CD4-positive, alpha-beta T cell treated with Interleukin-2 at 100 ng/mL for 4 hours (primary cell): ENCODE measurements around the gene PCP2.

Experiments
- DNase-seq: peaks from one replicate; pipeline ENCODE4 v3.0.0-alpha.2; 2020; ENCODE audit warnings: low spot score

The PCP2 gene

GRCh38 chr19:7618771-7619510 lies 14.6 kb downstream of the PCP2 start:
- DNase-seq: no peak

- no peak for DNase-seq
Measured at GRCh38 chr19:7618348-7618747, 15.2 kb downstream of the PCP2 start.

- no peak for DNase-seq
Measured at GRCh38 chr19:7617735-7618134, 15.8 kb downstream of the PCP2 start.

GRCh38 chr19:7617172-7617571 lies 16.3 kb downstream of the PCP2 start:
- no peak for DNase-seq

- DNase-seq: no peak
Measured at GRCh38 chr19:7614859-7615741, 18.4 kb downstream of the PCP2 start.

GRCh38 chr19:7612282-7613274 lies 20.9 kb downstream of the PCP2 start:
- DNase-seq: no peak

GRCh38 chr19:7611541-7612279 lies 21.8 kb downstream of the PCP2 start:
- no peak for DNase-seq

- DNase-seq: no peak
Measured at GRCh38 chr19:7610491-7611240, 22.9 kb downstream of the PCP2 start.

GRCh38 chr19:7607874-7608560 lies 25.5 kb downstream of the PCP2 start:
- DNase-seq: no peak

- no peak for DNase-seq
Measured at GRCh38 chr19:7607212-7607873, 26.2 kb downstream of the PCP2 start.

- no peak for DNase-seq
Measured at GRCh38 chr19:7606289-7606688, 27.2 kb downstream of the PCP2 start.

GRCh38 chr19:7605490-7606222 lies 27.9 kb downstream of the PCP2 start:
- no peak for DNase-seq

GRCh38 chr19:7603919-7604318 lies 29.6 kb downstream of the PCP2 start:
- DNase-seq: no peak

- no peak for DNase-seq
Measured at GRCh38 chr19:7602935-7603497, 30.5 kb downstream of the PCP2 start.

GRCh38 chr19:7602240-7602934 lies 31.1 kb downstream of the PCP2 start:
- no peak for DNase-seq

GRCh38 chr19:7600721-7601120 lies 32.8 kb downstream of the PCP2 start:
- no peak for DNase-seq

- DNase-seq: no peak
Measured at GRCh38 chr19:7598180-7598579, 35.3 kb downstream of the PCP2 start.

- DNase-seq: no peak
Measured at GRCh38 chr19:7597689-7598088, 35.8 kb downstream of the PCP2 start.
